ENCODE measurements around the gene PPP1R26.
"Not testable (repeated sequence)": the region's sequence is repeated elsewhere in the genome, so short reads cannot be mapped to it uniquely, and the experiment has no call there.

Gene PPP1R26

DNA sequence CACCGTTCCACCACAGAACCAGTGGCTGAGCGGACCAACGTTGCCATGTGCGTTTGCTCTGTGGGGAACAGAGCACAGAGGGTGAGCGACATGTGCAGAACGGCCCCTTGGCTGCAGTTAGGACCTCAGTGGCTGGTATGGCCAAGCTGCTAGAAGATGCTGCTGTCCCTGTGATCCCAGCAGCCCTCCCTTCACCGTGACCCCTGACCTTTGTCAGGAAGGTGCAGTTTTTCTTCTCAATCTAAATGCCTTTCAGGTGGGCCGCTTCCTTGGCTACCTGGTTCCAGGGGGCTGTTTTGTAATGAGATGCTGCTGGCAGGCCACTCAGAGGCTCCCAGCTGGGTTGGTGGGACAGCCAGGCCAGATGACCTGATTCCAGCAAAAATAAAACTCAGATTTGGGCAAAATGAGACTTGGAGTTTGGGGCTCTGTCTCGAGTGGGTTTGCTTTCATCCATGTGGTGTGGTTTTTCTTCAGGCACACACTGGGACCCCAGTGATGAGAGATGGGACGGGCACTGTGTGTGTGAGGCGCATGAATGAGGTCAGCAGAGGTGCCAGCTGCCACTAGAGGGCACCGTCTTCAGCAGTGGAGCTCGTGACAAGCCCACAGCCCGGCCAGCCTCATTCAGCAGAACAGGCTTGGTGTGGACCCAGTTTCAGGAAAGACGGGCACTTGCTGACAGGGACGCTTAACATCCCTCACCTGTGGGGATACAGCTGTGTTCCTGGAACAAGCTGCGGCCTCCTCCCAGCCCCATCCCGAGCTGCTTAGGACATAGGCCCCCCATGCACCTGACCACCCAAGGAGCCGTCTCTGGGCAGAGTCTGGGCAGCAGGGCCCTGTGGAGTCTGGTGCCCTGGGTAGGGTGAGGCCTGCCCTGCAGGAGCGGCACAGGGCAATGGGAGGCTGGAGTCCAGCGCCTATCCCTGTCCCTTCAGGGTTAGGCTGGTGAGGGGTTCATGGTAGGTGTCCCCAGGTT is 25.0 kb downstream of the PPP1R26 start:
- peak; percentile 54 for DNase-seq

DNA sequence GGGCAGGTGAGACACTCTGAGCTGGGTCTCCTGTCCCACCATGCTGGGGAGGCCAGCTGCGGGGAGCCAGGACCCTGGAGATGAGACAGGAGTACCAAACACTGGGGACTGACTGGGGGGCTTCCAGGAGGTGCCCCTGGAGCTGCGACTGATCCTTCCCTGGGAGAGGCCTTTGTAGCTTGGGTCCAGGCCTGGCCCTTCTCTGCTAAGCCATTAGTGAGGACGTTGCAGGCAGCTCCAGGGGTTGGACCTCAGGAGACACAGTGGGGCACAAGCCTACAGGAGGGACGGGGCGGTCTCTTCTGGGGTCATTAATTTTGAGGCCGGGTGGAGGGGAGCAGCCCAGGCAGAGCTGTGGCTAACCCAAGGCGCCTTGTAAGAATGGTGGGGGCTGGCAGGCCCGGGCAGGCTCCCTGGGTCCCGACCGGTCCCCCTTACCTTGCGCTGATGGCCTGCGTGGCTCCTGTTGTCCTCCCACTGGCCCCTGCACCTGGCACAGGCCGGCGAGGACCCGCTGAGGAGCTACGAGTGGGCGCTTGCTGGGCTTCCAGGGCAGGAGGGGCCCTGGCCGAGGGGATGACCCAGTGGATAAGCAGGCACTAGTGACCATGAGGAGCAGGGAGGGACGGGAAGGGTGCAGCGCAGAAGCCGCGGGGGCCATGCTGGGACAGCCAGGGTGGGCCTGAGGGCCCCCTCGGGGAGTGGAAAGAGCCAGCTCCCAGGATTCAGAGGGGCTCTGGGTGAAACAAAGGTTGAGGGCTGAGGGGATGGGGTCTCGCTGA is 26.0 kb downstream of the PPP1R26 start:
- DNase-seq = no peak

DNA sequence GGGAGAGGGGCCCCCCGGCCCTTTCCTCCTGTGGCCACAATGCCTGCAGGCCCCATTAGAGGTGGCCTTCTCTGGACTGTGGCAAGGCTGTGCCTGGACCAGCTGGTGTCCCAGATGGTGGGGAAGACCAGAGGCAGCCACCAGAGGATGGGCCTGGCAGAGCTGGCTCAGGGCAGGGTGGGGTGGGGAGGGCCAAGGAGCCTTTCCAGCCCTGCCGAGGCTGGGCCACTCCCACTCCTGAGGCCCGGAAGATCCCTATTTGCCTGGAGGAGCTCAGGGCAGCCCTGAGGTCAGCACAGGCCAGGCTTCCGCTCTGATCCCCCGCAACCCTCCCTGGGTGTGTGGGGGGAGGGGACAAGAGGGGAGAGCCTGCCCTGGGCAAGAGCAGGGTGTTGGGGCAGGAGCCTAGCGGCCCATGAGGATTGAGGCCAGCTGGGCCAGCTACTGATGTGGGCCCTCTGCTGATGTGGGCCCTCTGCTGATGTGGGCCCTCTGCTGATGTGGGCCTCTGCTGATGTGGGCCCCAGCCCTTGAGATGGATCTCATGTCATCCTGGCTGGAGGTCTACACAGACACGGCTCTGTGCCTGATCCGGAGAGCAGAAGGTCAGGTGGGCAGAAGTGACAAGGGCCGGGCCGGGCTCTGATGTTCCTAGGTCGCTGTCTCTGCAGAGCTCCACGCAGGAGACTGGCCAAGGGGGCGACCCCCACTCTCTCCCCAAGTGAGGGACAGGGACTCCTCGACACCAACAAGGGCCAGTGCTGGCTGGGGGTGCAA is 26.9 kb downstream of the PPP1R26 start:
- no peak for DNase-seq

GRCh38 chr9:135507104-135508035 is 27.8 kb downstream of the PPP1R26 start:
- no peak for DNase-seq

GRCh38 chr9:135508211-135508820 is 28.7 kb downstream of the PPP1R26 start:
- no peak for DNase-seq

DNA sequence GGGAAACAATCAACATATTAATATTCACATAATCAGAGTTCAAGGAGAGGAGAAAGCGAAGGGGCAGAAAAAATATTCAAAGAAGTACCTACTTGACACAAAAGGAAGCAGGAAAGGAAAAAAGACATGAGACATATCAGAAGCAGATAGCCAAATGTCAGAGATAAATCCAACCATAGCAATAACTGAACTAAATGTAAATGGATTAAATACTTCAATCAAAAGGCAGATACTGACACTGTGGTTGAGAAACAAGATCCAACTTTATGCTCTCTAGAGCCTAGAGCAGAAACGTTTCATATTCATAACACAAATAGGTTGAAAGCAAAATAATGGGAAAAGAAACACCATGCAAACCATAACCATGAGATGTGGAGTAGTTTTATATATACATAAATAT is 29.9 kb downstream of the PPP1R26 start:
- DNase-seq = no peak

DNA sequence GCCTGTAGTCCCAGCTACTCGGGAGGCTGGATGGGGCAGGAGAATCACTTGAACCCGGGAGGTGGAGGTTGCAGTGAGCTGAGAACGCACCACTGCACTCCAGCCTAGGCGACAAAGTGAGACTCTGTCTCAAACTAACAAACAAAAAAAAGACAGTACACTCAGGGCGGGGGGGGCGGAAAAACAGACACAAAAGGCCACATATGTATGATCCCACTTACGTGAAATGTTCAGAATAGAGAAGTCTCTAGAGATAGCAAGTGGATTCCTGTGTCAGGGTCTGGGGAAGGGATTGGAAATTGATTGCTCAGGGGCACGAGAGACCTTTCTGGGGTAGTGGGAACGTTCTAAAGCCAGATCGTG is 32.6 kb downstream of the PPP1R26 start:
- DNase-seq = no peak

DNA sequence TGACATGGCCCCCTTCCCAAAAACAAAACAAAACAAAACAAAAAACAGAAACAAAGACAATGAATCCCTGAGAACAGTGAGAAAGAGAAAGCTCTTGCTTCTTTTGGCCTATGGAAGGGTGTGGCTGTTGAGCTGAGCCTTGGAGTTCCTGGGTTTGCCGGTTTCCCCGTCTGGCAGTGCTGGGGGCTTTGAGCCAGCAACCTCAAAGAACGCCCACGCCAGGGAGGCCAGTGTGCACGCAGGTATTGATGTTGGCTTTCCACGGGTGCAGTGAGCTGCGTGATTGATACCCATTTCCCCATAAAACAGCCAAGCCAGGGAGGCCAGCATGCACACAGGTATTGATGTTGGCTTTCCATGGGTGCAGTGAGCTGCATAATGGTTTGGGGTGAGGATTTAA is 33.3 kb downstream of the PPP1R26 start:
- DNase-seq = no peak

GRCh38 chr9:135513351-135513846 is 33.8 kb downstream of the PPP1R26 start:
- DNase-seq = no peak

DNA sequence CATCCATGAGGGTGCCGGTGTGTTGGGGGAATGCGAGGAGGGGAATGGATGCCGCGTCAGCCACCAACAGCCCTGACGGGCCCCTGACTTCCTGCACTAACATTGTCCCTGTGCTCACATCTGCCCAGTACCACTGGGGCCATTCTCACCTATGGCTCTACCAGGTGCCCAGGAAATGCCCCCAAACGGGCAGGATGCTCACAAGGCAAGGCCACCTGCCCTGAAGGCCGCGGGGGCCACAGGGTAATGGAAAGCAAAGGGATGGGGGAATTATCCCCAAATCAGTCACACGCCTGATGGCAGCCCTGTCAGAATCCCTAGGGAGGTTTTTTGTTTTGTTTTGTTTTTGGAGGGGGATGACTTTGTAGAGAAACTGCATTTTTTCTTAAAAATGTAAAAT is 34.3 kb downstream of the PPP1R26 start:
- DNase-seq = not testable (repeated sequence)

GRCh38 chr9:135514342-135515082 is 34.9 kb downstream of the PPP1R26 start:
- no peak for DNase-seq

DNA sequence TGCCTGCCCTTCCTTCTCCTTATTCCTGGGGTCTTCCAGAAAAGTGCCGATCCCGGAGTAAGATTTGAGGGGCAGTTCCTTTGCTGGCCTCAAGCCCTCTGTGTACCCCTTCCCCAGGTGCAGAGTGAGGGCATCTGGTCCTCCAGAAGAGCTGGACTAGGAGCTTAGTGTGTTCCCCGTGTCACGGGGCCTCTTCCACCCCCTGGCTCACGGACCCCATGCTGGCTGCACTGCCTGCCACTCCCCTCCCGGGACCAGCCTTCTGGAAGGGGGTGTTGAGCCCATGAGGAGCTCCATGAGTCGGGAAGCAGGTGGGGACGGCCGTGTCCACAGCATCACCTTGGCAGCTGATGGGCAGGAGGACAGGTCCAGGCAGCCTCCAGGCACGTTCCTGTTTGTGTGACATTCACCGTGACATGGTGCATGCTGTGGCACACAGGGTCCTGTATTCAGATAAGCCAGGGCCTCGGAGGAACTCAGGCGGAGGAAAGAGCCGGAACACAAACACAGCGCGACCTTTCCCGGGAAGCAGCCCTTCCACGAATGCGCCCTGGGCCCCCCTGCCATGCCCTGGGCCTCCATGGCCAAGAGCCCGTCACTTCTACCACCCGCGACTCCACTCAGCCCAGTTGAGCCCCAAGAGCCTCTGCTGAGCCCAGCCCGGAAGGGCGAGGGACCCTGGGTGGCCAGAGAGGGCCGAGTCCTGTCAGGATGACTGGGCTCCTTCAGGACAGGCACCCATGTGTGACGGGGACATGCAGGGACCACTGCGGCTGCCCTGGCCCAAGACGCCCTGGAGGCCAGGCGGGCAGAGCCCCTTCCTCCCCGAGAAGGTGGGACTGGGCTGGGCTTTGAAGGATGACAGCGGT is 35.7 kb downstream of the PPP1R26 start:
- no peak for DNase-seq

GRCh38 chr9:135516132-135516860 is 36.7 kb downstream of the PPP1R26 start:
- DNase-seq = no peak

DNA sequence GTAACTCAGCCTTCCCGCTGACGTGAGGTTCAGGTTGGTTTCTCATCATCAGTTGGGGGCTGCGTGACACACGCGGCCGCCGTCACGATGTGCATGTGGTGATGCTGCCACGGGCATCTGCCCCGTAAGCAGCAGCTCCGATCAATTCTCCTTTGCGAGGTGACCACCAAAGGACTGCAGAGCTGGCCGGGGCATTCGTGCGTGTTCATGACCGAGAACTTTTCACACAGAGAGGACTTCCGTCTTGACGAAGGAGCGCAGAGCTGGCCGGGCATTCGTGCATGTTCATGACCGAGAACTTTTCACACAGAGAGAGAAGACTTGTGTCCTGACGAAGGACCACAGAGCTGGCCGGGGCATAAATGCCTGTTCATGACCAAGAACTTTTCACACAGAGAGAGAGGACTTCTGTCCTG is 37.8 kb downstream of the PPP1R26 start:
- DNase-seq = no peak

GRCh38 chr9:135519179-135519971 is 39.8 kb downstream of the PPP1R26 start:
- no peak for DNase-seq

DNA sequence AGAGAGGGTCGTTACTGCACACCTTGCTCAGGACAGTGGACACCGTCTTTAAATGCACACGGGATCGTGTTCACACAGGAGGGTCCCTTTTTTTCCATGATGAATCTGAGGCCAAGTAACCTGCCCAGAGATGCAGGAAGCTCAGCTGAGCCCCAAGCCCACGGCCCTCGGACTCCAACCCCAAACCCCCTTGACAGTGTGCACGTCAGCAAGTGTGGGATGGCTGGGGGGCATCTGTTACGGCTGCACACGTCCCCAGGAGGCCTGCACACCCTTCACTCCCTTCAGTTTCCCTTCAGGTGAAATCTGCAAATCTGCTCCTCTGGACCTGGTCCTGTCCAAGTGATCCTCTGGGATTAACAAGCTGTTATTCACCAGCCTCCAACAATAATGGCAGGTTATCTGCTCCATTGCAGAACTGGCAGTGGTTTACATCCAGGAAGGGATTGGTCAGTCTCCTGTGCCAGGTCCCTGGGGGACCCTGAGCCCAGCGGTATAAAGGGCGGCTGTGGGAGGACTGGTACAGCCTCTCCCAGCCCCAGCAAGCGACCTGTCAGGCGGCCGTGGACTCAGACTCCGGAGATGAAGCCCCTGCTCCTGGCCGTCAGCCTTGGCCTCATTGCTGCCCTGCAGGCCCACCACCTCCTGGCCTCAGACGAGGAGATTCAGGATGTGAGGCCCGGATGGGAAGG is 41.5 kb downstream of the PPP1R26 start, which contains the start of gene LCN1:
Gene LCN1 (plus strand): TSS at position 525 of the 692 bp plus-strand sequence. CDS start 58 bp downstream, at position 583.
- no peak for DNase-seq

- DNase-seq = no peak
Observed at GRCh38 chr9:135521608-135522095, 42.1 kb downstream of the PPP1R26 start.
